Epidermal melanocyte (primary cell): ENCODE data around the gene INPPL1.
"Not testable (repeated sequence)": the region's sequence is repeated elsewhere in the genome, so short reads cannot be mapped to it uniquely, and the experiment has no call there.

ENCODE experiments used
- DNase-seq: peaks from one replicate; pipeline ENCODE4 v3.0.0; 2011; ENCODE audit warnings: low spot score; ENCODE audit not compliant: insufficient read length

INPPL1 gene

DNA sequence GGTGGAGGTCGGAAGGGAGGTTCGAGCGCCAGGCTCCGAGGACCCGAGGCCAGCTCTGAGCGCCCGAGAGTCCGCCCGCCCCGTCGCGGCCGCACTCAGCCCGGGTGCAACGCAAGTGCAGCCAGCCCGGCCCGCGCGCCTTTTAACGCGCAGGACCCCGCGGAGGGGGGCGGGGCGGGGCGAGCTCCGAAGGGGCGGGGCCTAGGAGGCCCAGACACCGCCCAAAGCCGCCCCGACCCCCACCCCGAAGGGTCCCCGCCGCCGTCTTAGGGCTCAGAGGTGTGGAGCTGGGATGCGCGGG, 19.4 kb downstream of the INPPL1 start, which contains the start of gene PHOX2A:
PHOX2A (minus strand) TSS at position 117 of the 301 bp plus-strand sequence. CDS start 172 bp downstream, outside the sequence.
- DNase-seq: no peak

DNA sequence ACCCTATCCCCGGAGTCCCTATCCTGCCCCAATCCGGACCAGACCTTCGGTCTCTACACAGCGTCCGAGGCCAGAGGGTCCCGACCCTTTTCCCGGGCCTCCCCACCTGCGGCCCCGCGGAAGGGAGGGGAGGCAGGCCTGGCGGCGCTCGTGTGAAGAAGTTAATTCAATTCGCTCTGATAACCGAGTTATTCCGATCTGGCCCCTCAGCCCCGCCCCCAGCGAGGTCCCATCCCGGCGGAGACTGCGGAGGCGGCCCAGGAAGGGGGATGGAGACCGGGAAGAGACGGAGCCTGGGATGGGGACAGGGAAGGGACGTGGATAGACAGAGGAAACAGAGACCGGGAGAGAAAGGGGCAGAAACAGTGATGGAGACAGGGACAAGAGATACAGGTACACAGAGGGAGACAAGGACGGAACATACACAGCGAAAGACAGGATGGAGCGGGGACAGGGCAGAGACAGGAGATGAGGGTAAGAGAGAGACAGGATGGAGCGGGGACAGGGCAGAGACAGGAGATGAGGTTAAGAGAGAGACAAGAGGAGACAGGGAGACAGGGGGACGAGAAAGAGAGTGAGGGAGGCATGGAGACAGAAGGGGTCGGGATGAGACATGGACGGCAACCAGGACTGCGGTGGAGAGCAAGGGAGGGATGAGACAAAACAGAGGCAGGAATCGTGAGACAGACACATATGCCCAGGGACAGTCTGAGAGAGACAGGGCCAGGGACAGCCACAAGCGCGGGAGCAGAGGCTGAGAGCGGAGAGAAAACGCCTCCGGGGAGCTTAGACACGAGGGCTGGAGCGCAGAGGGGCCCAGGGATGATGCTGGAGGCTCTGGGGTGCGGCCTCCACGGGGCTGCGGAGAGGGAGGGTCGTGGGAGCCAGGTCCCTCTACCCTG, 20.0 kb downstream of the INPPL1 start:
- no peak for DNase-seq

DNA sequence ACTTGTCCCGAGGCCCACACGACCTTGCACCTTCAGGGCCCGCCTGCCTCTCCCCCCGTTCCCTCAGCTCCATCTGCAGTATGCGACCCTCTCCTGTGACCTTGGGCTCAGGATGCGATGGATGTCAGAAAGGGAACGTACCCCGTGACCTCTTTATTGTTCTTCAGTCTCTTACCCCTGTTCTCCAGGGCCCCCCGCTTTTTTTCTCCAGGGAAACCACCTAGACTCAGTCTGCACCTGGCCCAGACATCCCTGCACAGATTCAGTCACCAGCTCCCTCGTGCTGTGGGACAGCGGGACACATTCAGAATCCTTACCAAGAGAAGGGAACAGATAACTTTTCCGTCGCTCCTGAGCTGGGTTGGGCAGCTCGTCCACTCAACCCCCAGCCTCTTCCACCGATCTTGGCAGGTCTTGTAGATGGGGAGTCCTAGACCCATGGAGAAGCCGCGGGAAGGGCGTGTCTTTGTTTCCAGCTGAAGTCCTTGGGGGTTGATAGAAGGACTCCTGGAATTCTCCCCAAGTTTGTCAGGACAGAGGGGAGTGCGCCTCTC, 20.8 kb downstream of the INPPL1 start:
- no peak for DNase-seq

DNA sequence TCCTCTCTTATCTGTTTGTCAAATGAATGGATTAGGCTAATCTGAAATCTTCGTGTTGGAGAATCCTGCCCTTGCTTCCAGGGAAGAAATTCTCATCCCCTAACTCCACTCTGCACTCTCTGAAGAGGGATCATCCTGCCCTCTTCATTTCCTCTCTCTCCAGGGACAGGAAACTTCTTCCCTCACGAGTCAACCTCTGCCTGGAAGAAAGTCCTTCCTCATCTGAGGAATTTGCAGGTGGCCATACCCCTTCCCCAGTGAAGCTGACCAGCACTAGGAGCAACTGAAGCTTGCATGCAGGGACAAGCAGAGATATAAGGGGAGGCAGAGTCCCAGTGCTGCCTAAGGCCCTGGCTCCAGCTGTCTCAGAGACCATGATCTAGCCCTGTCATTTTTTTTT, 23.0 kb downstream of the INPPL1 start:
- no peak for DNase-seq

DNA sequence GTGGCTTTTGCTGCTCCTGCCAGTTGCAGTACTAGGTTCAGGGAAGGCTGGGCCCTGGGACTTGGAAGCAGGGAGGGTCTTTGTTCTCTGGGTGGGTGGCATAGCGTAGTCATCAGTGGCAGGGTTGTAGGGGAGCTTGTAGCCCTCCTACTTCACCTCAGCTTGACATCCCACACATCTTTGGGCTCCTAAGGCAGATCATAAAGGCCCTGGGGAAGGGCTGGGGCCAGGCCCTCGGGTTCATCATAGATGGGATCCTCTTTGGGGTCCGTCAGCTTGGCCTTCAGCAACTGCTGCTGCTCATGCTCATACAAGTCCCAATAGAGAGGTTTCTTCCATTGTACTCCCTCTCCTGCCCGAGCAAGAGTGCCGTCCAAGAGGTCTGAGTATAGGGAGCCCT, 25.4 kb downstream of the INPPL1 start:
- no peak for DNase-seq

DNA sequence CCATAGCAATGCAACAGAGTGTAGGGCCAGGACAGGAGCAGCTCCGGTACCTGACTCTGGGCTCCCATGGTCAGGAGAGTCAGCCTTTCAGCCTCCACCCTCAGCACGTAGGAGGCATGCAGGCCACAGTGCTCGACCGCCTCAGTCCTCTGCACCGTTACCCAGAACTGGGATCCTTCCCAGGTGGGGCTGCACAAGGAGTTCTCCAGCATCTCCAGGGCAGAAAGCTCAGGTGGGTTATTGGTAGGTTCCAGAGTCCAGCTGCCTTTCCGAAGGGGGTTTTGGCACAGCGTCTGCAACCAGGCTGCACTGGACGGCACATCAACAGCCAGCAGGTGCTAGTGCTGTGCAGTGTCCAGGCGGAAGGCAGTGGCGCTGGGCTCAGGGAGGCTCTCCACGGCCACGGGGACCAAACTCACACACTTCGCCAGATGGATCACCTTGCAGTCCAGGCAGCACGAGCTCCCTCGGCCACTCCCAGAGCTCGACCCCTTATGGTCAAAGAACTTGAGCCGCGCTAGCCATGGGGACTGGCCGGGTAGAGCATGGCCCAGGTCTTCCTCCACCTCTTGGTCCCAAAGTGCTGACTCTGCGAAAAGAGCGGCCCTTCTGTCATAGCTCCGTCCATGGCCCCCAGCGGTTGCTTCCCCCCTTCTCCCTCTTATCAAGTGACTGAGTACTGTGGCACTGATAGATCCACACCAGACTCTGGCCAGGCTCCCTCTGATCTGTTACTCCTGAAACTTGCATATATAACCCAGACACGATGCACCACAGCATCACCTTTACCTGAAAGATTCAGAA, 26.3 kb downstream of the INPPL1 start:
- DNase-seq: no peak

DNA sequence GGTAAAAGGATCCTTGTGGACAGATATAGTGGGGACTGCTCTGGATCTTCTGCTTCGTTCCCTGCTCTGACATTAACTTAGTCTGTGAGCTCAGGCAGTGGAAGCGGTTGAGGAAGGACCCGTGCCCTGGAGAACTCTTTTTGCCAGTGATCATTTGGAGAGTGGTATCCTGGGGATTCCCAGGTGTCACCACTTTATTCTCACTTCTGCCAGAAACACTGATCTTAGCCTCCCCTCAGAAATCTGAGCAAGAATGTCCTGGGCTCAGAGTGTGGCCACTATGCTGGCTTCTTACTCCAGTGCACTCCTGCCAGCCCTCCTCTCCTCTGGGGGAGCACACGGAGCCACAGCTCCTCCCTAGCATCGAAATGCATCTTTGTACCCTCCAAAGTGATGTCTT, 27.0 kb downstream of the INPPL1 start:
- no peak for DNase-seq

DNA sequence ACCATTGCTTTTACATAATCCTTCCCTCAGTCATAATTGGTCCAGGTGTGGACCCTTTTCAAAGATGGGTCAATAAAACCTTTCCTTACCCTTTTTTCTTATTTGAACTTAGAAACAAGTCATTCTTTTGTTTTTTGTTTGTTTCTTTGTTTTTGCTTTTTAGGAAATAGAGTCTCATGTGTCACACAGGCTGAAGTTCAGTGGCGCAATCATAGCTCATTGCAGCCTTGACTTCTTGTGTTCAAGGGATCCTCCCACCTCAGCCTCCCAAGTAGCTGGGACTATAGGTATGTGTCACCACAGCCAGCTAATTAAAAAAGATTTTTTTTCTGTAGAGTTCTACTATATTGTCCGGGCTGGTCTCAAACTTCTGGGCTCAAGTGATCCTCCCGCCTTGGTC, 28.8 kb downstream of the INPPL1 start:
- no peak for DNase-seq

DNA sequence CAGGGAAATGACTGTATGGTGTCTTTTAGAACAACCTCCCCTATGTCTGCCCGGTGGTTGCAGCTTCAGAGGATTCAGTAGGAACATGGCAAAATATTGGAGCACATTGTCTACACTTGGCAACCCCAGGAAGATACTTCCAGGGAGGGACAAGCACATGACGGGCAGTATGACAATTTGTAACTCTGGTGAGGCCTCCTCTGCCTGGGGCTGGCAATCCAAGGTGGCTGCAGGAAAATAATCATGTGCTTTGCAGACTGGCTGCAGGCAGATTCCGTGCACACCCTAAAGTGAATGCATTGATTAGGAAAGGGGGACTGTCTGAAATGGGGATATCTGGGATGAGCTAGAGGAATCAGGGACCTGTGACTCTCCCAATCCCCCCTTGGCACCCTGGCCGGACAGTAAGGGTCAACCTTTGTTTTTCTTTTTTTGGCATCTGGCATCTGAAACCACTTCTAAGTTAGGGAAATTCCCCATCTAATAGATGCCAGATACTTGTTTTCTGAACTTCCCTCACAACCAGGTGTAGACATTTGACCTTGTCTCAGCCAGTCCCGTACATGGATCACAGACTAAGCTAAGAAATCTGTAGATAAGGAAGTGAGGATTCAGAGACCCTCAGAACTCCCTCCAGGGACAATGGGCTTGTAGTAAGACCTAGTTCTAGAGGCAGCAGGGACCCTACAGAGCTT, 29.9 kb downstream of the INPPL1 start:
- no peak for DNase-seq

DNA sequence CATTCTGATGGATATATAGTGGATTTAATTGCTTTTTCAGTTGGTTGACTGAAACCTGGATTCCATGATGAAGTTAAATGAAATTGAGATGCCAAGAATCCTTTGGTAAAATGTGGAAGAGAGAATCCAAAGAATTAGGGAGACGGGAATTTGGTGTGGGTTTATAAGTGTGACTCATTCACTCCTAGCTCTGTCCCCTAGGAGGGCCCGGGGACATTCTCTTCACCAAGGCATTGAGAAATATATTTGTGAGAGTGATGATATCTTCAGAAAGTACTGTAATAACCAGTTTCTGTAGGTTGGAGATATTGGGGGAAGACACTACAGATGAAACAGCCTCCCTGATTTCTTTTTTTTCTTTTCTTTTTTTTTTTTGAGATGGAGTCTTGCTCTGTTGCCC, 33.0 kb downstream of the INPPL1 start:
- DNase-seq: no peak

DNA sequence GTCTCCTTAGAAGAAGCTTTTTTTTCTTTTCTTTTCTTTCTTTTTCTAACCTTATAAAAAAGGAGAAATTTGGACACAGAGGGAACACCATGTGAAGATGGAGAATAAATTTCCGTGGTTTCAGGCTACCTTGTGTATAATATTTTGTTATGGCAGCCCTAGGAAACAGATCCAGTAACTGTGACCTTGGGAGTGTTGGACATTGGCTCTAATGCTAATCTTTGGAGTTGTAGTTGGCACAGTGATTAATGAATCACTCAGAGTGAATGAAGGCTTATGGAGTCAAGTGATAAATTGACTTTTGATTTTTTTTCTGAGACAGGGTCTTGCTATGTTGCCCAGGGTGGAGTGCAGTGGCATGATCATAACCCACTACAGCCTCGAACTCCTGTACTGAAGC, 34.9 kb downstream of the INPPL1 start:
- no peak for DNase-seq

DNA sequence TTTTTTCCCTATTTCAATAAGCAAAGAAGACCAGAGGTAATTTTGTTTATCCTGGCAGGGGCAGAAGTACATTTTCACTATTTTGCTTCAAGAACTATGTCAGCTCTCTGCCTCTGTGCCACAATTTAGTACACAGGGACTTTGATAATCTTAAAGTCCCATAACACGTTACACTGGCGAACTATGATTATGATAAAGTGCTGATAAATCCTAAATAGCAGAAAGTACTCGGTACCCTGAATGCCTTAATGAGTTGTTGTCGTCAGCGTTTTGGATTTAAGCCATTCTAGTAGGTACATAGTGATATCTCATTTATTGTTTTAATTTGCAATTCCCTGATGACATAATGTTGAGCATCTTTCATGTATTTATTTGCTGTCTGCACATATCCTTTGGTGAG, 36.0 kb downstream of the INPPL1 start:
- no peak for DNase-seq

DNA sequence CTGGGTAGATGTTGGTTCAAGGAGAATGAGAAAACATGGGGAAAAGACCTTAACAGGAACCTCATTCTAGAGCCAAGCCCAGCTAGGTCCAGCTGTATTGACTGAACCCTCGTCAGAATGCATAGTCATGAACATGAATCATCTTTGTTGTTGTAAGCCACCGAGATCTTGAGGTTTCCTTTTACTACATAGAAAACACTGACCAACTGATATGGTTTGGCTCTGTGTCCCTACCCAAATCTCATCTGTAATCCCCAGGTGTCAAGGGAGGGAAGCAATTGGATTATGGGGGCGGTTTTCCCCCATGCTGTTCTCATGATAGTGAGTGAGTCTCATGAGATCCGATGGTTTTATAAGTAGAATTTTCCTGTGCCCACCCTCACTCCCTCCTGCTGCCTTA, 38.8 kb downstream of the INPPL1 start:
- no peak for DNase-seq

DNA sequence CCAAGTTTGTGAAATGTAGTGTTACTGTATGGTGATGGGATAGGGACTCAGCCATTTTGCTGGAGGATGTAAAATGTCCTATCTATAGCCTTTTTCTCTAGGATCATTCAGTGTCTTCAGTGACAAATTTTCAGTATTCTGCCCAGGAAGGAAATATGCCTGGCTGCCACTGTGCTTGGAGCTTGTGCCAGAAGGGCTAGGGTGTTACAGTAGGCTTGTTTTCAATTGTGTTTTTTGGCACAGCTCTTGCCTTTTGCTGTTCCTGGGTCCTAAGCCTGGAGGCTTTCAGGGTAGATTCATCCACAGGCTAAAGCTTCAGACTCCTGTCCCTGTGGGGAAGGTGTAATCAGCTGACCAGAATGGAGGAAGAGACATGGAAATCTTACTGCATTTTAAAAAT, 41.4 kb downstream of the INPPL1 start:
- DNase-seq: no peak

DNA sequence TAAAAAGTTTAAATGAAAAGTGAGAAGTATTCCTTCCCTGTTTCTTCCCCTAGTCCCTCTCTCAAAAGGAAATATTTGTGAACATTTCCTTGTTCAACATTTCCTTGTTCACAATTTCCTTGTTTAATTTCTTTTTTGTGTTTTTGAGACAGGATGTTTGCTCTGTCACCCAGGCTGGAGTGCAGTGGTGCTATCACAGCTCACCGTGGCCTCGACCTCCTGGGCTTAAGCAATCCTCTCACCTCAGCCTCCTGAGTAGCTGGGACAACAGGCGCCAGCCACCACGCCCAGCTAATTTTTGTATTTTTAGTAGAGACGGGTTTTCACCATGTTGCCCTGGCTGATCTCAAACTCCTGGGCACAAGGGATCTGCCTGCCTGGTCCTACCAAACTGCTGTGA, 42.4 kb downstream of the INPPL1 start:
- DNase-seq: not testable (repeated sequence)

DNA sequence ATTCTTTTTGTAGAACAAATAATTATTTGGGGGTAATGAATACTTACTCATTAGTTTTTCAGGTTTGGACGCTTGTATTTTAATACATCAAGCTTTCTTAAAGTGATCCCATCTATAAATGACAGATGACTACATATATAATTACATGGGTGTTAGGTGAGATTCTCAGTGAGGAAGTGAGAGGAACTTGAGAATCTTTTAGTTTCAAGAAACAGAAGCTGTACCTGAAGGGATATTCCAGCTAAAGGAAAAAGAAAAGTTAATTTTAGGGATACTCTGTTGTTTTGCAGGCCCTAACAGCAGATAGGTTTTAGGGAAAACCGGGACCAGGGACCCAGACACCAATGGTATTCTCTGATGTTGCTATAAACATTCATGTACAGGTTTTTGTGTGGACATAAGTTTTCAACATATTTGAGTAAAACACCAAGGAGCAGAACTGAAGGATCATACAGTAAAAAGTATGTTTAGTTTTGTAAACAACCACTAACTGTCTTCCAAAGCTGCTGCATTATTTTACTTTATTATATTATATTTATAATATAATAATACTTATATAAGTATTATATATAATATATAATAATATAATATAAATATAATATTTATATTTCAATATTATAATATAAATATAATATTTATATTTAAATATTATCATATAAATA, 43.5 kb downstream of the INPPL1 start:
- no peak for DNase-seq

DNA sequence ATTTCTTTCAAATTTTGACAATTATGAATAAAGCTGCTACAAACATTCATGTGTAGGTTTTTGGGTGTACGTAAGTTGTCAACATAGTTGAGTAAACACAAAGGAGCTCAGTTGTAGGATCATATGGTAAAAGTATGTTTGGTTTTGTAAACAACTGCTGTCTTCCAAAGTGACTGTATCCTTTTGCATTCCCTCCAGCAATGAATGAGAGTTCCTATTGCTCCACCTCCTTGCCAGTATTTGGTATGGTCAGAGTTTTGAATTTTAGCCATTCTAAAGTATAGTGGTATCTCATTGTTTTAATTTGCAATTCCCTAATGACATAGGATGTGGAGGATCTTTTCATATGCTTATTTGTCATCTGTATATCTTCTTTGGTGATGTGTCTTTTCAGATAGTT, 47.4 kb downstream of the INPPL1 start:
- no peak for DNase-seq

DNA sequence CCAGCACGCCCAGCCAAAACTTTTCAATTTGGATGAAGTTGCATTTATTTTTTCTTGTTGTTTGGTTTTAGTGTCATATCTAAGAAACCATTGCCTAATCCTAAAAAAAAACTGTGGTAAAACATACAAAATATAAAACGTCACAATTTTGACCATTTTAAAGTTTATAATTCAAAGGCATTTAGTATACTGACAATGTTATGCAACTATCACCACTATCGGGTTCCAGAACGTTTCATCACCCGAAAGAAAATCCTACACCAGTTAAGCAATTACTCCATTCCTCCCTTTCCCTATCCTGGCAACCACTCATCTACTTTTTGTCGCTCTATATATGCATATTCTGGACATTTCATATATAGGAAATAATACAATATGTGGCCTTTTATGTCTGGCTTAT, 49.9 kb downstream of the INPPL1 start:
- DNase-seq: no peak

DNA sequence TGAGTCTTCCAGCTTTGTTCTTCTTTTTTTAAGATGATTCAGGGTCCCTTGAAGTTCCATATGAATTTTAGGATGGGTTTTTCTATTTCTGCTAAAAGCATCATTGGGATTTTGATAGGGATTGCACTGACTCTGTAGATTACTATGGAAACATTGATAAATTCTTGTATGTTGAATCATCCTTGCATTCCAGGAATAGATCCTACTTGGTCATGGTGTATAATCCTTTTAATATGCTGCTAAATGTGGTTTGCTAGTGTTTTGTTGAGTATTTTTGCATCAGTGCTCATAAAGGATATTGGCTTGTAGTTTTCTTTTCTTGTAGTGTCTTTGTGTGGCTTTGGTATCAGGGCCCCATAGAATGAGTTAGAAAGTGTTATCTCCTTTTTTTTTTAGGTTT, 54.3 kb downstream of the INPPL1 start:
- no peak for DNase-seq

DNA sequence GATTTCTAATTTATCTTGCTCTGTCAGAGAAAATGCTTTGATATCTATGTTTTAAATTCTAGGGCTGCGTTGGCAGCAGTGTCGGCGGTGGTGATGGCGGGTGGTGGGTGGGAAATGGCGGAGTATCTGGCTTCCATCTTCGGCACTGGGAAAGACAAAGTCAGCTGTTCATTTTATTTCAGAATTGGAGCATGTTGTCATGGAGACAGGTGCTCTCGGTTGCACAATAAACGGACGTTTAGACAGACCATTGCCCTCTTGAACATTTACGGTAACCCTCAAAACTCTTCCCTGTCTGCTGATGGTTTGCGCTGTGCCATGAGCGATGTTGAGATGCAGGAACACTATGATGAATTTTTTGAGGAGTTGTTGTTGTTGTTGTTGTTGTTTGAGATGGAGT, 55.5 kb downstream of the INPPL1 start:
- no peak for DNase-seq

DNA sequence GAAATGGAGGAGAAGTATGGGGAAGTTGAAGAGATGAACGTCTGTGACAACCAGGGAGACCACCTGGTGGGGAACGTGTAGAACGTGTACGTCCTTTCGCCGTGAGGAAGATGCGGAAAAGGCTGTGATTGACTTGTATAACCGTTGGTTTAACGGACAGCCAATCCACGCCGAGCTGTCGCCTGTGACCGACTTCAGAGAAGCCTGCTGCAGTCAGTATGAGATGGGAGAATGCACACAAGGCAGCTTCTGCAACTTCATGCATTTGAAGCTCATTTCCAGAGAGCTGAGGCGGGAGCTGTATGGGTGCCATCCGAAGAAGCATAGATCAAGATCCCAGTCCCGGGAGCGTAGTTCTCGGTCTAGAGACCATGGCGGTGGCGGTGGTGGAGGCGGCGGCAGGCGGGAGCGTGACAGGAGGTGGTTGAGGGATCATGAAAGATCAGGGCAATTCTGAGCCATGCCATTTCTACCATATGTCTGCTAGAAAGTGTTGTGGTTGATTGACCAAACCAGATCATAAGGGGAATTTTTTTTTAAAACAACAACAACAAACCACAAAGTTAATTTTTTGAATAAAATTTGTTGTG, 56.3 kb downstream of the INPPL1 start:
- no peak for DNase-seq
